Endometrial microvascular endothelial cells (primary cell): ENCODE results near the gene CROCC. TPM values are rescaled to one million over a fixed set of nuclear protein-coding genes. Genes with fewer than 3 reads are reported as not detected.

Source experiments
- in situ Hi-C: cut with HindIII; loops from 2 replicates; pipeline ENCODE4 v1.10.0; 2017; ENCODE audit warnings: low sequenced_read_pairs, low pct_unique_long_range_greater_than_20kb; ENCODE audit errors: inconsistent ontology term
- total RNA-seq: library from RNA; depleted of rRNA; stranded (reverse); fragments of >200 nt; gene quantifications from one replicate; pipeline ENCODE4 v1.2.3, GENCODE V29; 2015; ENCODE audit errors: inconsistent ontology term

CROCC gene
- total RNA-seq, 1 donor from 2014 or later, result 22.7 TPM

DNA sequence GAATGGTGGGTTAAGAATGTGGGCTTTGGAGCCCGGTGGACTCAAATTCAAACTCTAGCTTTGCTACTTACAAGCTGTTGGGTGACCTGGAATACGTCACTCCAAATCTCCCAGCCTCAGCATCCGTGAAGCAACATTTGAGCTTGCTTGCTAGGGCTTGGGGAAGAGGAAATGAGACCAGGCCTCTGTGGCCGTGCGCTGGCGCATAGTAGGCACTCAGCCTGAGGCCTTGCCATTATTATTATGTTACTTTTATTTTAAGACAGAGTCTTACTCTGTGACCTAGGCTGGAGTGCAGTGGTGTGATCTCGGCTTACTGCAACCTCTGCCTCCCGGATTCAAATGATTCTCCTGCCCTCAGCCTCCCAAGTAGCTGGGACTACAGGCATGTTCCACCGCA, 70.9 kb downstream of the CROCC start:
- in situ Hi-C loops, result no loop called here

DNA sequence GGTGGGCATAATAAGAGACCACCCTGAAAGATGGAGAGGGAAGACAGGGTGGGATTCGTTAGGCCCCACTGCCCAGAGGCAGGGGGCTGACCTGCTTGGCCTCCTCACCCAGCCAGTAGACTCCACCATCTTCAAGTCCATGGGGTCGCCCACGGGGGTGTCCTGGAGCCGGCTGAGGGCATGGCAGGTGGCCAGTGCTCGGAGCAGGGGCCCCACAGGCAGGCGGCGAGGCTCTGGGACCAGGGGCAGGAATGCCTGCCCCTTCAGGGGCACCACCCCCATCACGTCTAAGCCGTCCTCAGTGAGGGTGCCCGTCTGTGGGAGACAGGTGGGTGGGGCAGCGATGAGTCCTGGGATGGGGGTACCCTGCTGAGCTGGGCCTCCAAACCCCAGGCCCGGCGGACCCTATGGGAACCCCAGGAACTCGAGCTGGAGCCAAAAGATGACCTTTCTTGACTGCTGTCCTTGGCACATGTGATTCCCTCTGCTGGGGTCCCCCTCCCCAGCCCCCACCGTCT, 71.8 kb downstream of the CROCC start:
- in situ Hi-C loops, result no loop called here

DNA sequence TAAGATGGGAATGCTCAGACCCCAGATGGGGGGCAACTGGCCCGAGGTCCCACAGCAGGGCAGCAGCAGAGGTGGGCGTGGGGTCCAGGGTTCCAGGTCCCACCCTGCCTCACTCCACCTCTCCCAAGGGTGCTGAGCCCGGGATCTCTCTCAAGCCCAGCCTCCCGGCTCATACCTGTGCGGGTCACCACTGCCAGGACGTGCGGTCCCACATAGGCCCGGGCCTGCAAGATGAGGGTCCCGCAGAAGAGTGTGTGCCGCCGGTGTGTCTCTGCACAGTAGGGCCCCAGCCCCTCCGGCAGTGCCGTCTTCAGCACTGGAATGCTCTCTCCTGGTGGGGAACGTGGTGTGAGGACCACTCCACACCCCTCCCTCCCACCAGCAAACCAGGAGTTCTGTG, 75.1 kb downstream of the CROCC start:
- in situ Hi-C loops, result no loop called here

DNA sequence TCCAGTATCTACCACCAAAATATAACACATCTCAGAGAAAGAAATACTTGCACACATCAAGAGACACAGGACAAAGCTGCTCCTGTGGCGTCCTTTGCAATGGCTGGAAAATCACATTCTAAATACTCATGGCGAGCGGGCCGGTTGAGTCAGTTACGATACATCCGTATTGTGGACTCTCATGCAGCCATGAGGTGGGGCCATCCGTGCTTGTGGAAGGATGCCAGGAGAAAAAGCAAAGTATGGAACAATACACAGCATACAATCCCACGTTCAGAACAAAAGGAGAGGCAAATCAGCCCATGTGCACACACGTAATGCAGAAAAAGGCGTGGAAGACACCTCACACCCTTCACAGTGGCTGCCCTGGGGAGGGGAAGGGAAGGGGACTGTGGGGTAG, 76.9 kb downstream of the CROCC start:
- in situ Hi-C loops, result no loop called here

DNA sequence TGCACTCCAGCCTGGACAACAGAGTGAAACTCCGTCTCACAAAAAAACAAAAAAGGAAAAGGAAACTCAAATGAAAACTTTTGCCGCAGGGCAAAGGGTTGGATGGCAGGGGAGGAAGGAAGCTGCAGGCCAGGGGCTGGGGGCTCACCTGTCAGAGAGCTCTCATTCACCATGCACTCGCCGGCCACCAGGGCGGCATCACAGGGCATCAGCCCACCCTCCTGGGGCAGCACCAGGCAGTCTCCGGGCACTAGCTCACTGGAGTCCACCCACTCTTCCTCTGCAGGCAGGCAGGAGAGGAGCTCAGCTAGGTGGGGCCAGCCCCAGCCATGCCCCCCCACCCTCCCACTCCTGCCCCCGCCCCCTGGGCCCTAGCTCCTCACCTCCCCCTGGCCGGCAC, 78.1 kb downstream of the CROCC start:
- in situ Hi-C loops, result no loop called here

DNA sequence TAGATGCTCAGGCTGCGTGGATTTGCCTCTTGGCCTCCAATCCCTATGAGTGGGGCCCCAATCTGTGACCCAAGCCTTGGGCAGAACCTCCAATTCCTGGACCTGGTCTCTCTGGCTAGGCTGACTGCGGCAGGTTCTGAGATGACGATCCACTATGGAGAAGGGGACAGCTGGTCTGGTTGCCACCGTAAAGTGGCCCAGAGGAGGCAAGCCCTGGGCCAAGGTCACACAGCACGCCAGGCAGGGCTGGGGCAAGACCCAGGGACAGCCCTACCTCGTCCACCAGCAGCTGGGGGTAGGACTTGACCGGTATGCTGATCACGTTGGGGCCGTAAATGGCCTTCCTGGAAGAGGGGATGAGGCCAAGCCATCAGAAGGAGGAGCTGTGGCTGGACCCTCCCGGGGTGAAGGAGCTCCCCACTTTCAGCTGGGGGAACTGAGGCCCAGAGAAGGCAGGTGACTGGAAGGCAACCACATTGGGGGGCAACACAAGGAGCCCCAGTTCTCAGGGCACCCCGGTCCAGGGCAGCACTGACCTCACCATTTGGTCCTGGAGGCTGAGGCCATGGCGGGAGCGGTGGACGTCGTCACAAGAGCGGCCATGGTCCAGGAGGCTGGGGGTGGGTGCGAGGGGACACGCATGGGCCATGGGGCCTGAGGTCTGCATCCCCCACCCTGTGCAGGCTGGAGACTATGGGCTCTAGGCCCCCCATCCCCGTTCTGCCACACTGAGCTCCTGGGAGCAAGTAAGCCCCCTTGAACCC, 80.2 kb downstream of the CROCC start:
- in situ Hi-C loops, result no loop called here

DNA sequence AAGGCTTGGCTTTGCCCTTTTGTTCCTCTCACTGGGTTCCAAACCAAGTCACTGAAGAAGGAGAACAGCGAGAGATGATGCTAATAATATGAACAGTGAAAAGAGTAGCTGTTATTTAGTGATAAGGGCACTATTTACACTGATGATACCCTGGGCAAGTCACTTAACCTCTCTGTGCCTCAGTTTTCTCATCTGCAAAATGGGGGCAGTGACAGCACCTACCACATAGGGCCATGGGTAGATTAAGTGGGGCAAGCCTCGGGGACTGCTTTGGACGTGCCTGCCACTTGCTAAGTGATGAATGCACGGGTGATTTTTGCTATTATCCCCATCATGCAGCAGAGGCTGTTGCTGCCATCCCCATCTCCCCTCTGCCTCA, 80.8 kb downstream of the CROCC start:
- in situ Hi-C loops, result no loop called here

DNA sequence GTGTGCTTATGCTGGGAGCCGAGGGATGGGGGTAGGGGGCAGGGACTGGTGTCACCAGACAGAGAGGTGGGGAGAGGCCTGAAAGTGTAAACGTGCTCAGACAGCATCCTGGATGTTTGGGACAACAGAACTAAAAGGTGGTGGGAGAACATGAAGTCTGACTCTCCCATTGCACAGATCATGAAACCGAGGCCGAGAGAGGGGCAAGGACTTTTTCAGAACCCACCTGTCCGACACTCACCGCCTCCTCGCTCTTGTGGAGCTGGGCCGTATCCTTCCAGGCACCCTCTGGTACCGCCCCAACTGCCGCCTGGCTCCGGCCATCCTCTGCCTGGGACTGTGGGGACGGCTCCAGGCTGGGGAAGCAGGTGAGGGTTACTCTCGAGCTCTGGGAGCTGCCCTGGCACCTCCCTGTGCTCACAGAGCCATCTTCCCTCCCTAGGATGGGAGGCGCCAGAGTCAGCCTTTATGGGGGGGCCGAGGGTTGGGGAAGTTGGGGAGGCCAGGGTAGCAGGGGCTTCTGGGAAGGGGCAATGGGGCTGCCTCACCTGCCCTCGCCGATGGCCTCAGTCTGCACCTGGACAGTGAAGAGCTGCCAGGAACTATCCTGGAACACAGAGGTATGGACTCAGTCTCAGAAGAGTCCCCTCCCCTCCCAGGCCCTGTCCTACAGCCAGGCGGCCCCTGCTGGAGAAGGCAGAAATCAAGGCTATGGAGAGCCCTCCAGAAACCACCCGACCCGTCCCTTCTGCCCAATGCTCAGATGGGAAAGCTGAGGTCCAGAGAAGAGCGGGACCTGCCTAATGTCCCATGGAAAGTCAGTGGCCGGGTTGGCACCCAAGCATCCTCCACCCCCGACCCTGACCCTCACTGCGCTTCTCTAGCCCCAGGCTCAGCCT, 83.0 kb downstream of the CROCC start:
- in situ Hi-C loops, result no loop called here

DNA sequence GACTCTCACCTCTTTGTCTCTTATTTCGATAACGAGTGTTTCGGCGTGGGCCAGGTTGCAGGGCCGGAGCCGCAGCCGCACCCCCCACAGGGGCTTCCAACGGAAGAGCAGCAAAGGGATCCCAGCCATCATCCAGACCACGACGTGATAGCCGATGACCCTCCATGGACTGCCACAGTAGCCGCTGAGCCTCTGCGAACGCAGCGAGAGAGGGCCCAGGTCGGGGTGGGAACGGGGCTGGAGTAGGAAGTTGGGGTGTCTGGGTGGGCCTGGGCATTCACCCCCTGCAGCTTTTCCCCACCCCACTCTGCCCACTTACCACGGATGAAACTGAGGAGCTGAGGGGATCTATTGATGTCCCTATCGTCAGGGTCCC, 83.6 kb downstream of the CROCC start:
- in situ Hi-C loops, result no loop called here

DNA sequence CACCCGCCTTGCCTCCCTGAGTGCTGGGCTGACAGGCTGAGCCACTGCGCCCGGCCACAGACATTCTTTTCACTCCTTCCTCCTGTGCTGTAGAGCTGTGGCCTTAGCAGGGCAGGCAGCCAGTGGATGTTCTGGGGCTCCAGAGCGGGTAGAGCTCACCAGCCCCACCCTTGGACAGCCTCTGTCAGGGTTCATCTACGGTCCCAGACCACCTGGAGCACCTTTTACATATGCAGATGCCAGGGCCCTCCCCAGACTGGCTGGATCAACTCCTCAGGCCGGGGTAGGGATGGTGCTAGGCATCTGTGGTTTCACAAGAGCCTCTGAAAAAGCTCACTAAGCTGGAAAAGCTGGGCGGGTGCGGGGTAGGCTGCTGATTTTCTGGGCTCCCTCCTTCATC, 85.4 kb downstream of the CROCC start:
- in situ Hi-C loops, result no loop called here

DNA sequence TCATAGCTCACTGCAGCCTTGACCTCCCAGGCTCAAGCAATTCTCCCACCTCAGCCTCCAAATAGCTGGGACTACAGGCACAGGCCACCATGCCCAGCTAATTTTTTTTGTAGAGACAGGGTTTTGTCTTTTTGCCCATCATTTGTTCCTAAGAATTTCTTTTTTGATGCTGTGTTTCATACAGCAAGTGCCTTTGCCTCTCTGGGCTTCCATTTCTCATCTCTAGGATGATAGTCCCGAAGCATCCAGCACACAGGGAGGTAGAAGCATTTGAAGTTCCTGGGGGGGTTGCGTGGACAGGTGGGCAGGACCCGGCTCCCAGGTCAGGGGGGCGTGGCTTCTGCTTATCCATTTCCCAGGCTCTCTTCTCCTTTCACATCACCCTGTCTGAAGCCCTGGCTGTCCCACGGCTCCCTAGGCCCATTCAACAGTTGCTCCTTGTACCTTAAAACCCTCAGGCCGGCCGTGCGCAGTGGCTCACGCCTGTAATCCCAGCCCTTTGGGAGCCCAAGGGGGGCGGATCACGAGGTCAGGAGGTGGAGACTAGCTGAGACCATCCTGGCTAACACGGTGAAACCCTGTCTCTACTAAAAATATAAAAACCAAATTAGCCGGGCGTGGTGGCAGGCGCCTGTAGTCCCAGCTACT, 86.6 kb downstream of the CROCC start:
- in situ Hi-C loops, result no loop called here

DNA sequence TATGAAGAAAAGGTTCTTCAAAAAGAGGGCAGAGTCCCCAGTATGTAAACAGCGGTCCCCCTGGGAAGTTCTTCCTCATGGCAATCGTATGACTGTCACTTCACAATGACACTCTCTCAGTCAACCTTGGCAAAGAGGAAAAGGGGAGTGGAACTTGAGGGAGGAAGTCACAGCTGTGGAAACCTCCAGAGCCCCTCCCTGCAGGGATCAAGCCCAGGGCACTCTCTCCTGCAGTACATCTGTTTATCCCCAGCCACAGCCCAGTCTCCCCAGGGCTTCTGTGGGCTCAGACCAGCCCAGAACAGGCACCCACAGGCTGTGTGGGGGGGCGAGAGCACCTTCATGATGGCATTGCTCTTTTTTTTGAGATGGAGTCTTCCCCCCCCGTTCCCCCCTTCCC, 88.0 kb downstream of the CROCC start:
- in situ Hi-C loops, result no loop called here

DNA sequence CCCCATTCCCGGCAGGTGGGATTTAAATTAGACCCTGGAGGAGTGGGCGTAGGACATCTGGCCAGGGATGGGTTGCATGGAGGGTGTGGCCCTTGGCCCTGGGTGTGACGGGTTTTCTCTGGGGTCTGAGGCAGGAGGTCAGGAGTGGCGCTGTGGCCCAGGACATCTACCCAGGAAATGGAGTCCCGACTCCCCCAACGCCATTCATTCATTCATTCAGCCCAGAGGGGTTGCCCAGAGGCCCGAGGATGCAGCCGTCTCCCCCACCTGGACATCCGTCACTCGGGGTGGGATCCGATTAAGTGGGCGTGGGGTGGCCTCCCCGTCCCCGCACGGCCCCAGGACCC, 89.3 kb downstream of the CROCC start:
- in situ Hi-C loops, result no loop called here

DNA sequence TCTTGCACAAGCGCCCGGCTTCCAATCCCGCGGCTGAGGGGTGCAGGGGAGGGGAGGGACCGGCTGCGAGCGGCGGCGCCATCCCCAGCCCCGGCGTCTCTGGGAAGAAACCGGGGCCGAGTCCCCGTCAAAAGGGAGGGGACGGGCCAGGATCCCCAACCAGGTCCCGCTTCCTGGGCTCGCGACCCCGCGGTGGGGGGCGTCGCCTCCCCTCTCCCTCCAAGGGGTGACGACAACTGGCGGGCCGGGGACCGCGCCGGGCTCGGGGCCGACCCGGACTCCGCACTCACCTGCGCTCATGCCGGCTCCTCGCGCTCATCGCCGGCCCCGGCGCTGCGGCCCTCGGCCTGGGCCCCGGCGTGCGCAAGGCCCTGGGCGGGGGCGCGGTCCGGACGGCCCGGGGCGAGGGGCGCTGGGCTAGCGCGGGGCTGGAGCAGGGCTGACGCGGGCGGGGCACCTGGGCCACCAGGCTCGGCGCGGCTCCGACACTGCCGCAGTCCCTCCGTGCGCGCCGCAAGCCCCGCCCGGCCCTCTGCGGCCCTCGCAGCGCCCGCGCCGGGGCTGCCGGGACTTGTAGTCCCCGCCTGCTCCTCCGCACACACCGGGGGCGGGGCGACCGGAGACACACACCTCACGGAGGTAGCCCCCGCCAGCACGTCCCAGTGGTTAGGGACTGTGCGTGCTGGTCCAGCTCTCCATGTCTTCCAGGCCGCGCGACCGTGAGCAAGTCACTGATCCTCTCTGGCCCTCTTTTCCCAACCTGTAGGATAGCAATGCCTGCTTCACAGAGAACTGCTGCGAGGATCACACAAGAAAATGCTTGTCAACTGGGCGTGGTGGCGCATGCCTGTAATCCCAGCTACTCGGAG, 89.9 kb downstream of the CROCC start, which contains the start of gene ATP13A2:
ATP13A2 (minus strand) TSS at position 490 of the 869 bp plus-strand sequence; CDS start at position 300, 190 bp downstream.
- in situ Hi-C loops, result no loop called here

DNA sequence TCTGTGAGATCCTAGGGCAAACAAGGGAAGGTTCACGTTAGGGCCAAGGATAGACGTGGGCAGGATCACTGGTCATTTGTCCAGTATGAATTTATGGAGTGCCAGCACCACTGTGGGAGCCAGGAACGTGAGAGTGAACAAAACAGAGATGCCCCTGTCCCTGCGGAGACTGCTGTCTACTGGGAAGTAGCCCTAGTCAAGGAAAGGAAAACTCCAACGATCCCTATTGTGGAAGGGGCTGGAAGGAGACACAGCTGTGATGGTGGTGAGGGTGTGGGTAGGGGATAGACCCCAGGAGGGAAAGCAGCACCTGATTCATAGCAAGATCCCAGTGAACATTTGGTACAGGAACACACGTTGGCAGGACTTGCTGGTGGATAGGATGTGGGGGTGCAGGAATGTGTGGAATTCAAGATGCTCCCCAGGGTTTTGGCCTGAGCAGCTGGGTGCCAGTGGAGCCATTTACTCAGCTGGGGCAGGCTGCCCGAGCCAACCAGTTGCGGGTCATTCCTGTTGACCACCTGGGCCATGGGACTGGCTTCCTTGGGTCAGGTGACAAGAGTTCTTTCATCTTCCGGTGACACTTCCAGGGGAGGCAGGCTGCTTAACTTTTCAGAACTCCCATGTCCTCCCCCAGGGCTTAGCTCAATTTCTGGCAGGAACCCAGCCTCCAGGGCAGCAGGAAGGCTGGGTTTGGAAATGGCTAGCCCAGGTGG, 91.2 kb downstream of the CROCC start:
- in situ Hi-C loops, result no loop called here

DNA sequence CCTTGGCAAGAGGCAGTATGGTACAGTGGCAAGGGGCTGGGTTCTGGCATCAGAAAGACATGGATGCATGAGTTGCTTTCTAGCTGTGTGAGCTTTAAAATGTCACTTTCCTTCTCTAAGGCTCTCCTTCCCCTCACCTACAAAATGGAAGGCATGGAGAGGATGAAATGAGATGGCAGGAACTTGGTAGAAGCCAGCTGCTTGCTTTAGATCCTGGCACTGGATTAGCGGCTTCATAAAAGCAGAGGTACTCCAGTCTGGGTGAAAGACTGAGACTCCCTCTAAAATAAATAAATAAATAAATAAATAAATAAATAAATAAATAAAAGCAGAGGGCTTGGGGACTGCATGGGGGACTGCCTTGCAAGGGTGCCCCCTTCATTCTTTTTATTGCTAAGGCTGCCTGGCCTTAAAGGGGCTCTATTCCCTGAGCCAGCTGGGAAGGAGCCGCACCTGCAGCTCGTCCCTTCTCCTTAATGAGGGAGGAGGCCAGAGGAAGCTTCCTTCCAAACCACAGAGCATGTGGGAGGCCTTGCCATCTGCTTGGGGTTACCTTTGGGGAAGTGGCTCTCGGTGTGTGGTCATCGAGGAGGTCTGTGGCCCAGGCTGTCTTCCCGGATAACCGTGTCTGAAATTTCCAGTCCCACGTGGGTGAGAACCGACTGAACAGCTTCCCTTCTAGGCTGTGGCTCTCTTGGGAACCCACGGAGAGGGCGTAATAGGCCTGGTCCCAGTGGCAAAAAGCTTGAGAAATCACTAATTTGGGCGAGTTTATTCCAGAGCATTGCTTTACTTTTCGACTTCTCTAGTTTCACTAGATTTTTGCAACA, 92.0 kb downstream of the CROCC start:
- in situ Hi-C loops, result no loop called here
